Measurements from ENCODE around the gene LHFPL6.

Gene LHFPL6

GRCh38 chr13:39457274-39457673, 145.7 kb downstream of the LHFPL6 start:
- H3K9me2 ChIP-seq (ENCODE audit: low read depth, low read length) = no peaks in the 10 kb centered on the region
- H3K4me2 ChIP-seq (ENCODE audit: low read length) = no peak overlapping the region
- H3K9me3 ChIP-seq (ENCODE audit: low read length) = peaks cover 3% of the 10 kb centered on the region; the same call in 1 of the 2 replicates
- no peaks in the 10 kb centered on the region for H4K20me1 ChIP-seq (ENCODE audit: insufficient read depth, low read length)
- H3K27ac ChIP-seq (ENCODE audit: low read depth, low read length, poor library complexity, severe bottlenecking) = no peak overlapping the region
- H3K27me3 ChIP-seq (ENCODE audit: insufficient read depth, low read length) = 0 out of 2 replicates have a peak, but pooled peaks cover 5% of the 10 kb centered on the region
- H3F3A ChIP-seq (ENCODE audit: insufficient read depth, low read length) = no peaks in the 10 kb centered on the region
- H3K79me2 ChIP-seq (ENCODE audit: insufficient read depth, low read length) = no peaks in the 10 kb centered on the region
- no peaks in the 10 kb centered on the region for H3K36me3 ChIP-seq (ENCODE audit: insufficient read depth, low read length)
- H3K9ac ChIP-seq (ENCODE audit: low read length) = no peak overlapping the region
- H2AFZ ChIP-seq (ENCODE audit: low read length) = no peak overlapping the region
- no peak overlapping the region for H3K4me3 ChIP-seq (ENCODE audit: low read depth, low read length, poor library complexity, severe bottlenecking)
- no peaks in the 10 kb centered on the region for H3K4me1 ChIP-seq (ENCODE audit: insufficient read depth, low read length, severe bottlenecking)
- TF ChIP-seq CTCF (IDR thresholded peaks at IDR 0.05; ENCODE audit: low read length) = no peak
- no peak for TF ChIP-seq EZH2 (IDR thresholded peaks at IDR 0.05; ENCODE audit: borderline replicate concordance, low read length)

GRCh38 chr13:39455521-39456175, 147.3 kb downstream of the LHFPL6 start:
- H3K9ac ChIP-seq (ENCODE audit: low read length) = no peak overlapping the region
- H3K4me2 ChIP-seq (ENCODE audit: low read length) = no peak overlapping the region
- 0 out of 2 replicates have a peak, but pooled peaks cover 5% of the 10 kb centered on the region for H3K27me3 ChIP-seq (ENCODE audit: insufficient read depth, low read length)
- no peaks in the 10 kb centered on the region for H4K20me1 ChIP-seq (ENCODE audit: insufficient read depth, low read length)
- H3K36me3 ChIP-seq (ENCODE audit: insufficient read depth, low read length) = no peaks in the 10 kb centered on the region
- H3K9me3 ChIP-seq (ENCODE audit: low read length) = peaks cover 3% of the 10 kb centered on the region; the same call in 1 of the 2 replicates
- H3K4me1 ChIP-seq (ENCODE audit: insufficient read depth, low read length, severe bottlenecking) = peaks cover 7% of the 10 kb centered on the region
- no peaks in the 10 kb centered on the region for H3F3A ChIP-seq (ENCODE audit: insufficient read depth, low read length)
- no peak overlapping the region for H3K27ac ChIP-seq (ENCODE audit: low read depth, low read length, poor library complexity, severe bottlenecking)
- TF ChIP-seq CTCF (IDR thresholded peaks at IDR 0.05; ENCODE audit: low read length) (no peak), EZH2 (IDR thresholded peaks at IDR 0.05; ENCODE audit: borderline replicate concordance, low read length) (no peak)
- H2AFZ ChIP-seq (ENCODE audit: low read length) = no peak overlapping the region
- H3K79me2 ChIP-seq (ENCODE audit: insufficient read depth, low read length) = no peaks in the 10 kb centered on the region
- no peak overlapping the region for H3K4me3 ChIP-seq (ENCODE audit: low read depth, low read length, poor library complexity, severe bottlenecking)
- H3K9me2 ChIP-seq (ENCODE audit: low read depth, low read length) = no peaks in the 10 kb centered on the region

- peaks cover 7% of the 10 kb centered on the region for H3K4me1 ChIP-seq (ENCODE audit: insufficient read depth, low read length, severe bottlenecking)
- no peaks in the 10 kb centered on the region for H3K79me2 ChIP-seq (ENCODE audit: insufficient read depth, low read length)
- no peak overlapping the region for H2AFZ ChIP-seq (ENCODE audit: low read length)
- no peak overlapping the region for H3K4me2 ChIP-seq (ENCODE audit: low read length)
- TF ChIP-seq CTCF (IDR thresholded peaks at IDR 0.05; ENCODE audit: low read length) (no peak), EZH2 (IDR thresholded peaks at IDR 0.05; ENCODE audit: borderline replicate concordance, low read length) (no peak)
- no peaks in the 10 kb centered on the region for H4K20me1 ChIP-seq (ENCODE audit: insufficient read depth, low read length)
- no peak overlapping the region for H3K9ac ChIP-seq (ENCODE audit: low read length)
- no peaks in the 10 kb centered on the region for H3K36me3 ChIP-seq (ENCODE audit: insufficient read depth, low read length)
- no peaks in the 10 kb centered on the region for H3F3A ChIP-seq (ENCODE audit: insufficient read depth, low read length)
- peaks cover 3% of the 10 kb centered on the region; the same call in 1 of the 2 replicates for H3K9me3 ChIP-seq (ENCODE audit: low read length)
- H3K27ac ChIP-seq (ENCODE audit: low read depth, low read length, poor library complexity, severe bottlenecking) = no peak overlapping the region
- no peak overlapping the region for H3K4me3 ChIP-seq (ENCODE audit: low read depth, low read length, poor library complexity, severe bottlenecking)
- no peaks in the 10 kb centered on the region for H3K9me2 ChIP-seq (ENCODE audit: low read depth, low read length)
- 0 out of 2 replicates have a peak, but pooled peaks cover 5% of the 10 kb centered on the region for H3K27me3 ChIP-seq (ENCODE audit: insufficient read depth, low read length)
Measured at GRCh38 chr13:39452834-39453233, 150.2 kb downstream of the LHFPL6 start.

Measured in OCI-LY1 (cell line).